Ramos (cell line): Measurements from ENCODE around the gene IMMP1L.

Source experiments
- in situ Hi-C: fragments of 300-500 bp; cut with MboI; formaldehyde crosslinking; loops from one replicate; pipeline ENCODE4 v1.14.3; 2022; ENCODE audit warnings: low sequenced_read_pairs; ENCODE audit not compliant: unreplicated experiment

IMMP1L gene

DNA sequence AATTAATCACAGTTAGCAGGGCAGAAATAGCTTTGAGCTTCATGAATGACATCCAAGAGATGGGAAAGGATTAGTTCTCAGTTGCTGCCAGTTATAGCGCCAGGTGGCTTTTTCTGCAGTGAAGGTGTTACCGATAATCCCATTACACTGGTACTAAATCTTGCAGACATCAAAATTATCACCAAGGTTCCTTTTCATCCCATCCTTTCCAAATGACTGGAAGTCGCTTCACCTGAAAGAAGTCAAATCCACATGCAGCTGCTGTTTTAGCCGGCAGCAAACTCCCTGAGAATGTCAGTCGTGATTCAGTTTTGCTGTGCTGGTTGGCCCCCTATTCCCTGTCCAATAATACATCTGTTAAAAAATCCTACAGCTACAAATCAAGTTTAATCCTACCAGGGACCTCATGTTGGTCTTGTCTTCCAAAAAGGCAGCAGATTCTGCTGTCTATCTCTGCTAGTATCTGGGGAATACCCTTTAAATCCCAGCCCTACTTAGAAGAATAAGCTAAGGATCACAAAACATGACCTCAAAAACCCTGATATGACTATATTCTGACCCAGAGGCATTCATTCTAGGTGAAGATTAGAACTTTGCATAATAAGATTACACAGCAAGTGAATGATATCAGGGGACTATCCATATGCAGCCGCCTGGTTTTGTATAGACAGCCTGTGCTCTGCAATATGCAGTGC, 31.7 kb downstream of the IMMP1L start:
- in situ Hi-C loops, result no loop called here

DNA sequence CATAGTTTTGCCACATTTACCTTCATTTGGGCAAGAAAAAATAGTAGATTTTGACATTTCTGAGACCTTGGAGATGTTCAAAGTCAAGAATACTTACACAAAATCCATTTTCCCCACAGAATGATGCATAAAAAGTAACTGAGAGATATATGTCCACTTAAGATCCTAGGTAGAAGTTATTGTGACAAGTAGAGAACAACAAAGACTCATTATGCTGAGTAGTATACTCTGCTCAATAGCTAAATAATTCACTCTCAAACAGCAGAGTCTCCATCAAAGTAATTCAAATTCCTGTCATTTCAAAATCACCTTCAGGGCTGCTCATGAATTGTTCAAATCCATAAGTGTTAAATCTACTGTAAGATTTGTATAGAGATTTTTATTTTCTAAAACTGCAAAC, 35.3 kb downstream of the IMMP1L start:
- in situ Hi-C loops, result no loop called here

DNA sequence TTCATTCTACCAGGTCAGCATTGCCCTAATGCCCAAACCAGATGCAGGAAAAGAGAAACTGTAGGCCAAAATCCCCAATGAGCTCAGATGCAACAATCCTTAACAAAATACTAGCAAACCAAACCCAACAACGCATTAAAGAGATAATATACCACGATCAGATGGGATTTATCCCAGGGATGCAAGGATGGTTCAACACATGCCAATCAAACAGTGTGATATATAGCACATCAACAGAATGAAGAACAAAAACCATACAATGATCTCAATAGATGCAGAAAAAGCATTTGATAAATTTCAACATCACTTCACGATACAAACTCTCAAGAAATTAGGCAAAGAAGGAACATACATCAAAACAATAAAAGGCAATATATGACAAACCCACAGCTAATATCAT, 45.0 kb downstream of the IMMP1L start:
- in situ Hi-C loops, result no loop called here

DNA sequence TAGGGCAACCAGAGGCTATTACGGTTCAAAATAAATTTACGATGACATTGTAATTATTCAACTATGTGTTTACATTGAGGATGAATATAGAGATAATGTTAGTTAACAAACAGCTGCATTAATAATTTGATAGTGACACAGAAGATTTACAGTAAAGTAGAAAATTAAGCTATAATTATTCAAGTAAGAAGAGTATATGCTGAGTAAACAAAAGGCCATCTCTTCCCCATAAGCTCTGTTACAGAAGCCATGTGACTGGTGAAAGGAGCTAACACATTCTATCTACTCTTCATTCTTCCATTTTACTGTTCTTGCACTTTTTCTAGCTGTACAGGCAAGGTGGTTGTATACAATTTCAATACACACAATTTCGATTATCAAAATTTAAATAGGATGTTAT, 54.2 kb downstream of the IMMP1L start:
- in situ Hi-C loops, result no loop called here

DNA sequence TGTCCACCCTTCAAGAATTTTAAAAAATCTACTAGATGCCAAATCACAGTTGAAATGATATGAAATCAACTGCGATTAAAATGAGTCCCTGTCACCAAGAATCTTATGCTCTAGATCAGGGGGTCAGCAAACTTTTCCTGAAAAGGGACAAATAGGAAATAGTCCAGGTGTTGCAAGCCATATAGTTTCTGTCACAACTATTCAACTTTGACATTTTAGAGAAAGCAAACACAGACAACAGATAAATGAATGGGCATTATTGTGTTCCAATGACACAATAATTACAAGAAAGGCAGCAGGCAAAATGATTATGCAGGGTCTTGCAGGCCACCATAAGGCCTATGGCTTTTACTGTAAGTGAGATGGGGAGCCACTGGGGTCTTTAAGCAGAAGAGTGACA, 58.6 kb downstream of the IMMP1L start:
- in situ Hi-C loops, result no loop called here

DNA sequence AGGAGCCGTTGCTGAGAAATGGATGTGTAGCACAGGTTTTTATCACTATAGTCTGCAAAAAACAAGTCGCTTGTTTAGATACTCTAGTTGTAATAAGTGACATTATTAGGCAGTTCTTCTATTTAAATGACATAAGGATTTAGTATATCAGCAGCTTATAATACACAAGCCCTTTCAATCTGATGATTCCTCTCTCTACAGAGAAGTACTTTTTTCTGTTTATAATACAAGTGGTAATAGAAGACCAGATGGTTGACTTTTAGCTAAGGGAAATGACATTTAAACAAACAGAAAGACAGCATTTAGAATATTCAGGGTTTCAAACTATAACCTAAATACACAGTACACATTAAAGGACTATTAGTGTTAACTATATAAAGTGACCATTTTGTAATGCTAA, 60.4 kb downstream of the IMMP1L start:
- in situ Hi-C loops, result no loop called here

DNA sequence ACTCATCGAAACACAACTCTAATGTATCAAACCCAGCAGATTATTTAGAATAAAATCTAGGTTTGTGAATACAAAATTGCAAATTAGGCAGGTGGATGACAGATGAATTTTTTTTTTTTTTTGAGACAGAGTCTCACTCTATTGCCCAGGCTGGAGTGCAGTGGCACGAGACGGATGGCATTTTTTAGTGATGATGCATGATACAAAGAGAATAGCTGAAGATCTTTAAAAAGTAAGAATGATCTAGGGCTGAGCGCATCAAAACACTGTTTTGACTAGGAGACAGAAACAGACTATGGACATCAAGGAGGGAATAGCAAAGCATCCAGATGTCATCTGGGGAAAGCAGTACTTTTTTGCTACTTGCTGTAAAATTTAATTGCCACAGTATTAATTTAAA, 63.8 kb downstream of the IMMP1L start:
- in situ Hi-C loops, result no loop called here

DNA sequence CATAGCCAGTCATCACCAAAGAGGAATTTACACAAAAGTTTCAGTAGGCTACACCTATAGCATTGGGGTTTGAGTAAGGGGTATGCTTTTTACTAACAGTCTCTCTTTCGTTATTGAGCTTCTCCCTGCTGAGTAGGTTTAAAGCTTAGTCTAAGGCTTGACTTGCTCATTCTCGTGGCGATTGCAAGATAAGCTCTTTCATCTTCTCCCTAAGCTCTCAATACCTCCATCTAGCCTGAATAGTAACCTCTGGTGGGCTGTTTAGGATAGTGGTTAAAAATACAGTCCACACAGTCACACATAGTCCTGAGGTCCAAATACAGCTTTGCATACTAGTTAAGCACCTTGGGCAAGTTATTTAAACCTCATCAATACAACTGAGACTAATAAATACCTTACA, 65.6 kb downstream of the IMMP1L start:
- in situ Hi-C loops, result no loop called here

DNA sequence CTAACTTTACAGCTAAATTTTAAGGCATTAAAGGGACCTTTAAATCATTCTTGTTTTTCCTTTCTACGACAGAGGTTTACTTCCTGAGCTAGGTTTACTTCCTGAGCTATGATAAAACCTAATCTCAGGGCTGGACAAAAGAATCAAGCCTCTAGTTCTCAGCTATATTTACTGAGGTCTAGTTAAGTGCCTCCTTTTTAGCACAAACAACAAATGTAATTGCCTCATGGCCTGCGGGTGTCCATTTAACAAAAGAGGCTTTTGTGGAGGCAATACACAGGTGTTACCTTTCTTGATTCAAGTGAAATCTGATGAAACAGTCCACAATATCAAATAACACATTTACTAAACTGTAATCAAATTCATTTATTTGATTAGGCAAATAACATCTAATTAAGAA, 67.3 kb downstream of the IMMP1L start:
- in situ Hi-C loops, result no loop called here

DNA sequence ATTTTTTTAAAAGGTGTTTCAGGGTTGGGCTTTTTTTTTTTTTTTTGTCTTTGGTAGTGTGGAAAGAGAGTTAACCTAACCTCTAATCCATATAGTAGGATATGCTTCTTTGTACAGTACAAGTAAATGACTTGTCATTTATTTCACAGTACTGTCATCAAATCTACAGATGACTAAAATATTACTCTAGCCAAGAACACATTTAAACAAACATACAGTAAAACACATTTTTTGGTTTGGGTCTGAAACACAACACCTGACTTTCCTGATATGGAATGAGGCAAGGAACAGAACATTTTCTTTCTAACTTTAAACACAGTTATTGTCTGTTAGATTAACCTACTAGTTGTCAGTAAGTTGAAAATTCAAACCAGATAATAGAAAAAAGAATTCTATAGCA, 68.1 kb downstream of the IMMP1L start:
- in situ Hi-C loops, result no loop called here

DNA sequence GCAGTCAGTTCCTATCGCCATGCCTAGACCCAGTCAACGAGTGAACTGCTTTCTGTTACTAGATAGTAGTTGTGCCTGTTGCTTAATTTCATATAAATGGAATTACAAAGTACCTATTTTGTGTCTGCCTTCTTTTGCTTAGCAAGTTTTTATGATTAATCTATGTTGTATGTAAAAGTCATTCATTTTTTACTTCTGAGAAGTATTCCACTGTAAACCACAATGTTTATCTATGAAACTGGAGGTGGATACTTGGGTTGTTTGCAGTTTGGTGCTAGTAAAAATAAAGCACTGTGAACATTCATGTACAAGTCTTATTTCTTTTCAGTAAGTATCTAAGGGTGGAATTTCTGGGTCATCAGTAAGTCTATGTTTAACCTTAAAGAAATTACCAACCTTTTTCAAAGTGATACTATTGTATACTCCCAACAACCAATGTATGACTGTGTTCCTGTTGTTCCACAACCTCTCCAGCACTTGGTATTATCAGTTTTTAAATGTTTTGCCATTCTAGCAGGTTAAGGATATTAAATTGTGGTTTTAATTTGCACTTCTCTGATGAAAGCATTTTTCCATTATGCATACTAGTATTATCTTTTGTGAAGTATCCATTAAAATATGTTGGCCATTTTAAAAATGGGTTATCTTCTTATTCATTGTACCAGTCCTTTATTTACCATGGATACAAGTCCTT, 71.5 kb downstream of the IMMP1L start:
- in situ Hi-C loops, result no loop called here

DNA sequence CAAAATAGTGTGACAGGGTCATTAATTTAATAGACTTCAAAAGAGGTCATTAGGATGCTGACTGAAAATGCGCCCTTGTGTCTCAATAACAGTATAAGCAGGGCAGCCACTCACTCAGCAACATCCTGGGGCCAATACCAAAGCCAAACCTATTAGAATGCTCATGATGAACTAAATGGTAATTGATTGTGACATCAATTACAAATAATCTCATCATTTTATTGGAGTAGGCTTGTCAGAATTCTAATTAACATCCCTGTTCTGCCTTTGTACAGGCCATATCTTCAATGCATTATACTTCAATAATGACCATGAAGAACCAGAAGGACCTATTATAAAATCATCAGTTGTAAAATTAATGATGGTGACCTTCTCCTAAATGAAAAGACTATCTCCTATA, 75.6 kb downstream of the IMMP1L start:
- in situ Hi-C loops, result no loop called here

DNA sequence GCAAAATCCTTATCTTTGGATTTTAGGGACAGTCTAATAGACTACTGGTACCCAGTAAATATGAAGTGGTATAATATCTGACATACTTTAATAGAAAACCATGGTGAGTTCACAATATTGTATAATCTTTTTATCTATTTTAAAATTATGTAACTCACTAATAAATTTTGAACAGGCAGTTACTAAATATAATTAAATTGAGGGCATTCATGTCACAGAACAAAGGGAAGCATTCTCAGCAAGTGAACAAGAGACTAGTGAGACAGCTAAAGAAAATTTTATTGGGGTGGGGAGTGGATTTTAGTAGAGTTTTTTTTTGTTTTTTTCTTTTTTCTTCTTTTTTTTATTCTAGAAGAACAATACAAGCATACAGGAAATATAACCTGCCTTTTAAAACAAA, 84.8 kb downstream of the IMMP1L start:
- in situ Hi-C loops, result no loop called here

DNA sequence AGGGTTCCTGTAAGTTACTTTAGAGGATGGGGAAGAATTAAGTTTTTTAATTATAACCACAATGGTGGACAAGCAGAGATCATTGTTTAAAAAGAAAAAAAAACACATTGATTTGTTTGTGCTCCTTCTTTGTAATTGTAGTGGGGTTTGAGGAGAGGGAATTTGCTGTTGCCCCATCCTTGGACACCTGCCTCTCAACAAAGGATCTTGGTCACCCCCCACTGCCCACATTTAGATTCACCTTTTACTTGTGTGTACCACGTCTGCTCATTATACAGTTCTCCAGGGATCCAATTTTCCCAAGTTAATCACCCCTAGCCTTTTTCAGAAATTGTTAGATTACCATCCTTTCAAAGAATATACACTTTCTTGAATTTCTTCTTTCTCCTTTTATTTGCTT, 86.7 kb downstream of the IMMP1L start:
- in situ Hi-C loops, result no loop called here

DNA sequence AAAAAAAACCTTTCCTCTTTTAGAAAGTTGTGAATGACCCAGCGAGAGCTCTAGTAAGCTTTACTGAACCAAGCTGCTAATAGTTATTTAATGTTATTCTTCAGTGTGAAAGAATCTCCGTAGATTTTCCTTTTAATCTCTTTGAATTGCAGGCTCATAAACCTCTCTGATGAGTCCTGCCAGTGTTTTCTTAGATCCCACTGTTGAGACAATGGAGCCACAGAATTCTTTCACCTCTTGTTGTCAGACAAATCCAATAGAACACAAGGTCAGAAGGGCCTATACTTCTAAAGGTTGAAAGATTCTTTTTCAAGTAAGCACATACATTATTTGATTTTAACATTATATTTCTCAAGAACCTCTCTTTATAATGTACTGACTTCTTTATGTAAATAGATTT, 87.6 kb downstream of the IMMP1L start:
- in situ Hi-C loops, result no loop called here

DNA sequence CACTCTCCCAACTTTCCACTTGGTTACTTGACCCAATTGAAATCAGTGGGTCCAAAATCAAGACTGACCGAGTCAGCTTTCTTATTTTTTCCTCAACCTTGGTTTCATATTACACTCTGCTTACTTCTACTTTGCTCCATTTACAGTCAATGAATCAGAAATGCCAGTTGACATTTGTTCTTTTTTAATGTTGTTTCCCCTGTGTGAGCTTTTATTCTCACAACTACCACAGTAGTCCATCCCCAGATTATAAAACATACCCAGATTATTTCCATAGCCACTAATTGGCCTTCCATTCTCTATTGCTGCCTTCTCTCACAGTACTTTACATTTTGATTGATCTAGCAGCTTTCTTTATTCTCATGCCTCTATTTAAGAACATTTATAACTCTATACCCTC, 89.8 kb downstream of the IMMP1L start:
- in situ Hi-C loops, result no loop called here

DNA sequence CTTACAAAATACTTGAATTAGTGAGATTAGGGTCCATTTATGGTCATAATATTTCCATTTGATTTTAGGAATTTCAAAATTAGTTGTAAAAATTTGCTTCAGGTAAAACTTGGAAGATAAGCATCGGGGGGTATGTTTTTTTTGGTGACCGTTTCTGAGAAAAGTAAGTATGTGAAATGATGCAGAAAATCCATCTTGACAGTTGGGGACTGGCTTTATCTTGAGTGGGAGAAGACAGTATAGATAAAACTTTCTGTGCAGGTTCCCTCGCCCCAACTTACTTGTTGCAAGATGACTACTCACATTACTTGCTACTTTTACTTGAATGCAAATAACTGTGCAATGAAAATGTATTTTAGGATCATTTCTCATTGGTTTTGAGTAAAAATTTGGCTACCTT, 90.3 kb downstream of the IMMP1L start:
- in situ Hi-C loops, result no loop called here

DNA sequence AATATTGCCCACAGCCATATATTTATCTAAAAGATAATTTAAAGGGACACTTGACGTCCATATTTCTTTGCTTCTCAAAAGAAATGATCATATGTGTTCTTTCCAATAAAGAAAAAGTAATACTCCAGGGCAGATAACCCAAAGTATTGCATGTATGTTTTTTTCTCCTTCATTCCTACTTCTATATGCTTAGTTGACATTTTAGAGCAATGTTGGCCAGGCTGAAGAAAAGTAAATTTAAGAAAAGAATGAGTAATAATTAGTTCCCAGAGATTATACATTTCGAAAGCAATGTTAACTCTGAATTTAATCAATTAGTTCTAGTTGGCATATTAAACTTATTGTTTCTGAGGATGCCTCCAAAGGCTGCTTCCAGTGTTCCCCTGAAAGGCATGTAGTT, 91.6 kb downstream of the IMMP1L start:
- in situ Hi-C loops, result no loop called here

DNA sequence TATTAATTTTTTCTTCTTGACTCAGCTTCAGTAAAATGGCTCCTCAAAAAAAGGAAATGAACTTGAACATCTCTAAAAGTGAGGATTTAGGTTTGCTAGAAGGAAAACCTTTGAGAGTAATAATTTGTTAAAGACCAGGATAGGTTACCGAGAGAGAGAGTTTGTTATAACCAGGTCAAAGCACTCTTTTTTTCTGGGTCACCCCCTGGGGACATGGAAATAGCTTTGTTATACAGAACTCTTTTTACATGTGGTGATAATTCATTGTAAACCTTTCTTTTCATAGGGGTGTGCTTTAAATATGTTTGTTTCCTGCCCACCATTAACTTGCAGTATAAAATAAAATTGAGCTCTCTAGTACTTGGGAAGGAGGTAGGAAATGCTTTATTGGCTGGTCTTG, 92.1 kb downstream of the IMMP1L start:
- in situ Hi-C loops, result no loop called here

DNA sequence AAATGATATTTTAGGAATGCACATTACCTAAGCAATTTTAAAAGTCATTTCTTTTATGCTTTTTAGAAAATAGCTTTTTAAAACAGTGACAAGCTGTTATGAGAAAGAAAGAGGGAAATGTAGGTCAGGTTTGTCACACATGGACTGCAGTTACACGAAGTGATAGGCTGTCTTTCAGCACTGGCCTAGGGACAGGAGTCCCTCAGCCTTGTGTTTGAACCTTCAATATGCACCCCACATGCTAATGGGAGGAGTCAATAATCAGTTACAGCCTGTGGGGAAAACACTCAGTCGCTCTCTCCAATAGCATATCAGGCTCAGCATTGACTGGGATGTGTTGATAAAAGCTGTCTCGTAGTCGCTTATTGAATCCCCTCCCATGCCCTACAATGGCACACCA, 94.0 kb downstream of the IMMP1L start:
- in situ Hi-C loops, result no loop called here

DNA sequence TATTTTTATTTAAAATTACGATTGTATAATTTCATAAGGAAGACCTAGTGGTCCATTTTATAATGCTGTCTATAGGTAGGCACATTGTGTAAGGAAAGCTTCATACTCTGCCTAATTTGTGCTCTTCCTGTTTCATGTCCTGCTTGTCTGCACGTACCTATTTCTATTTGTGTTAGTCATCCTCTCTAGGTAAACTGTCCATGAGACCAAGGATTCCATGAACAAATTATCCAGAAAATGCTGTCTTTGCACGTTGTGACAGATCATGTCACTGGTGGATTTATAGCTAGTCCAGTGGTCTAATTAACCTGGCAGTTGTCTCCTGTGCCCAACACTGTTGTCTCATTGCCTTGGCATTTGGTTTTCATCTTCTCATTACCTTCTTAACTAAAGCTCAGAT, 95.1 kb downstream of the IMMP1L start:
- in situ Hi-C loops, result no loop called here

DNA sequence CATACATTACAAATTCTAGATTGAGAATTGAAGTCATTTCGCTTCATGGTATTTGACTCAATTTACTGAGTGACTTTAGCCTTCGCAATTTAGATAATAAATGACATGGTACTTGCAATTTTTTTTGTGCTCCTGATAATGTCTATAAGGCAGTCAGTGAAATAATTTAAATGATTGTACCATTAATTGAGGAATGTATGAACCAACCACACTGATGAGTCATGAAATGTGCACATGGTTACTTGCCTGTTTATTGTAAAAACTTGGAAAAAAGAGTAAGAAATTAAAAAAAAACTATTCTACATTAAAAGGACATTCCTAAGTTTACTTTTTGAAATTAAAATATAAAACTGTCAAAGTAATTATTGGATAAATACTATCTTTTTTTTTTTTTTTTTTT, 96.5 kb downstream of the IMMP1L start:
- in situ Hi-C loops, result no loop called here
